ENCODE data around the gene PEX5L.

Gene PEX5L

GRCh38 chr3:179977356-179977755, 59.4 kb downstream of the PEX5L start:
- Histone ChIP-seq H3K27me3 (replicated peaks; ENCODE audit: control insufficient read depth, insufficient read depth, low read length, poor library complexity, severe bottlenecking) (no peaks in the 10 kb centered on the region), H3K9me3 (ENCODE audit: control insufficient read depth, low read length) (no peaks in the 10 kb centered on the region), H3K4me1 (ENCODE audit: control insufficient read depth, insufficient read depth, low read length, poor library complexity, severe bottlenecking) (no peaks in the 10 kb centered on the region), H3K27ac (ENCODE audit: insufficient read depth, low read length, poor library complexity, severe bottlenecking) (no peak overlapping the region), H3K36me3 (ENCODE audit: control insufficient read depth, insufficient read depth, low read length) (no peaks in the 10 kb centered on the region), H3K4me3 (ENCODE audit: insufficient read depth, low read depth, low read length, poor library complexity, severe bottlenecking) (no peak overlapping the region)
- no peak for DNase-seq

GRCh38 chr3:179973931-179974361, 62.8 kb downstream of the PEX5L start:
- Histone ChIP-seq H3K4me3 (ENCODE audit: insufficient read depth, low read depth, low read length, poor library complexity, severe bottlenecking) (no peak overlapping the region), H3K4me1 (ENCODE audit: control insufficient read depth, insufficient read depth, low read length, poor library complexity, severe bottlenecking) (no peaks in the 10 kb centered on the region), H3K9me3 (ENCODE audit: control insufficient read depth, low read length) (no peaks in the 10 kb centered on the region), H3K27ac (ENCODE audit: insufficient read depth, low read length, poor library complexity, severe bottlenecking) (no peak overlapping the region), H3K36me3 (ENCODE audit: control insufficient read depth, insufficient read depth, low read length) (no peaks in the 10 kb centered on the region), H3K27me3 (replicated peaks; ENCODE audit: control insufficient read depth, insufficient read depth, low read length, poor library complexity, severe bottlenecking) (no peaks in the 10 kb centered on the region)
- DNase-seq: no peak

GRCh38 chr3:179972881-179973423, 63.8 kb downstream of the PEX5L start:
- no peaks in the 10 kb centered on the region for H3K4me1 ChIP-seq (ENCODE audit: control insufficient read depth, insufficient read depth, low read length, poor library complexity, severe bottlenecking)
- no peaks in the 10 kb centered on the region for H3K9me3 ChIP-seq (ENCODE audit: control insufficient read depth, low read length)
- no peak overlapping the region for H3K27ac ChIP-seq (ENCODE audit: insufficient read depth, low read length, poor library complexity, severe bottlenecking)
- no peaks in the 10 kb centered on the region for H3K27me3 ChIP-seq (replicated peaks; ENCODE audit: control insufficient read depth, insufficient read depth, low read length, poor library complexity, severe bottlenecking)
- DNase-seq: no peak
- no peak overlapping the region for H3K4me3 ChIP-seq (ENCODE audit: insufficient read depth, low read depth, low read length, poor library complexity, severe bottlenecking)
- H3K36me3 ChIP-seq (ENCODE audit: control insufficient read depth, insufficient read depth, low read length): no peaks in the 10 kb centered on the region

GRCh38 chr3:179971280-179971679, 65.5 kb downstream of the PEX5L start:
- no peaks in the 10 kb centered on the region for H3K27me3 ChIP-seq (replicated peaks; ENCODE audit: control insufficient read depth, insufficient read depth, low read length, poor library complexity, severe bottlenecking)

GRCh38 chr3:179970746-179971145, 66.0 kb downstream of the PEX5L start:
- H3K27me3 ChIP-seq (replicated peaks; ENCODE audit: control insufficient read depth, insufficient read depth, low read length, poor library complexity, severe bottlenecking): no peaks in the 10 kb centered on the region
- no peak overlapping the region for H3K27ac ChIP-seq (ENCODE audit: insufficient read depth, low read length, poor library complexity, severe bottlenecking)
- H3K9me3 ChIP-seq (ENCODE audit: control insufficient read depth, low read length): no peaks in the 10 kb centered on the region
- H3K4me1 ChIP-seq (ENCODE audit: control insufficient read depth, insufficient read depth, low read length, poor library complexity, severe bottlenecking): no peaks in the 10 kb centered on the region
- H3K36me3 ChIP-seq (ENCODE audit: control insufficient read depth, insufficient read depth, low read length): no peaks in the 10 kb centered on the region
- no peak overlapping the region for H3K4me3 ChIP-seq (ENCODE audit: insufficient read depth, low read depth, low read length, poor library complexity, severe bottlenecking)
- no peak for DNase-seq

More at GRCh38 chr3:179971280-179971679, 65.5 kb downstream of the PEX5L start:
- H3K4me3 ChIP-seq (ENCODE audit: insufficient read depth, low read depth, low read length, poor library complexity, severe bottlenecking): no peak overlapping the region
- H3K36me3 ChIP-seq (ENCODE audit: control insufficient read depth, insufficient read depth, low read length): no peaks in the 10 kb centered on the region
- no peak for DNase-seq
- no peaks in the 10 kb centered on the region for H3K4me1 ChIP-seq (ENCODE audit: control insufficient read depth, insufficient read depth, low read length, poor library complexity, severe bottlenecking)
- H3K27ac ChIP-seq (ENCODE audit: insufficient read depth, low read length, poor library complexity, severe bottlenecking): no peak overlapping the region
- H3K9me3 ChIP-seq (ENCODE audit: control insufficient read depth, low read length): no peaks in the 10 kb centered on the region

DNA sequence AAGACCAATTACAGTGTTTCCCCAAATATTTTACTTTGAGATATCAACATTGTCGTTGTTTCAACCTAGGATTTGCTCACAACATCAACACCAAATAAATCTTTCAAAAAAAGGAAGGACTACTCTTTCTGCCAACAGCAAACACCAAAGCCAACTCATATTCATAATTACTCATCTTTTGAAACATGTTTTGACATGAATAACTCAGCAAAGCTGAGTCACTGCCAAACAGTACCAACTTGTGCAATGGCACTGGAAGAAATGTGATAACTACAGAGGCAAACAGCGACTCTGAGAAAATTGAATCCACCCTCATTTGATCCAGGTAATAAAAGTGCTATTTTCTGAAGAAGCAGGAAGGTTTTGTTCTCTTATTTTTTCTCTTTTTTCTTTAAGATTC, 67.2 kb downstream of the PEX5L start:
- H3K36me3 ChIP-seq (ENCODE audit: control insufficient read depth, insufficient read depth, low read length): no peaks in the 10 kb centered on the region
- no peak overlapping the region for H3K4me3 ChIP-seq (ENCODE audit: insufficient read depth, low read depth, low read length, poor library complexity, severe bottlenecking)
- no peaks in the 10 kb centered on the region for H3K27me3 ChIP-seq (replicated peaks; ENCODE audit: control insufficient read depth, insufficient read depth, low read length, poor library complexity, severe bottlenecking)
- H3K27ac ChIP-seq (ENCODE audit: insufficient read depth, low read length, poor library complexity, severe bottlenecking): no peak overlapping the region
- no peak for DNase-seq
- no peaks in the 10 kb centered on the region for H3K9me3 ChIP-seq (ENCODE audit: control insufficient read depth, low read length)
- no peaks in the 10 kb centered on the region for H3K4me1 ChIP-seq (ENCODE audit: control insufficient read depth, insufficient read depth, low read length, poor library complexity, severe bottlenecking)

GRCh38 chr3:179967622-179968021, 69.1 kb downstream of the PEX5L start:
- no peak for DNase-seq
- Histone ChIP-seq H3K9me3 (ENCODE audit: control insufficient read depth, low read length) (no peaks in the 10 kb centered on the region), H3K36me3 (ENCODE audit: control insufficient read depth, insufficient read depth, low read length) (no peaks in the 10 kb centered on the region), H3K27me3 (replicated peaks; ENCODE audit: control insufficient read depth, insufficient read depth, low read length, poor library complexity, severe bottlenecking) (no peaks in the 10 kb centered on the region), H3K4me1 (ENCODE audit: control insufficient read depth, insufficient read depth, low read length, poor library complexity, severe bottlenecking) (no peaks in the 10 kb centered on the region), H3K27ac (ENCODE audit: insufficient read depth, low read length, poor library complexity, severe bottlenecking) (no peak overlapping the region), H3K4me3 (ENCODE audit: insufficient read depth, low read depth, low read length, poor library complexity, severe bottlenecking) (no peak overlapping the region)

DNA sequence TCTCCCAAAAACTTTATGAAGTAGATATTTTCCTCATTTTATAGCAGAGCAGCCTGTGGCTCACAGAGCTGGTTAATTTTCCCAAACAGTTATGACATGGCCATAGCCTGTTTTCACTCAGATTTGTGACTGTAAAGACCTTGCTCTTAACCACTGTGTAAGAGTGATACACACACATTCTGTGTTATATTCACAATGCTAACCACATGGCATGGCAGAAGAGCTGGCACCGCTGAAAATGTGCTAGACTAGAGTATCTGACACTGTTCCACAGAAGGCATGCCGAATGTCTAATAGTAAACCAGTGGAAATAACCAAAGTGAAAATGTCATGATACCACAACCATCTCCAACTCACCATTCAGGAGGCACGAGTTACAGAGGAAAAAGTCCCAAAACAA, 71.8 kb downstream of the PEX5L start:
- Histone ChIP-seq H3K27me3 (replicated peaks; ENCODE audit: control insufficient read depth, insufficient read depth, low read length, poor library complexity, severe bottlenecking) (no peaks in the 10 kb centered on the region), H3K4me3 (ENCODE audit: insufficient read depth, low read depth, low read length, poor library complexity, severe bottlenecking) (no peak overlapping the region), H3K27ac (ENCODE audit: insufficient read depth, low read length, poor library complexity, severe bottlenecking) (no peak overlapping the region), H3K36me3 (ENCODE audit: control insufficient read depth, insufficient read depth, low read length) (no peaks in the 10 kb centered on the region), H3K9me3 (ENCODE audit: control insufficient read depth, low read length) (no peaks in the 10 kb centered on the region), H3K4me1 (ENCODE audit: control insufficient read depth, insufficient read depth, low read length, poor library complexity, severe bottlenecking) (no peaks in the 10 kb centered on the region)
- no peak for DNase-seq

DNA sequence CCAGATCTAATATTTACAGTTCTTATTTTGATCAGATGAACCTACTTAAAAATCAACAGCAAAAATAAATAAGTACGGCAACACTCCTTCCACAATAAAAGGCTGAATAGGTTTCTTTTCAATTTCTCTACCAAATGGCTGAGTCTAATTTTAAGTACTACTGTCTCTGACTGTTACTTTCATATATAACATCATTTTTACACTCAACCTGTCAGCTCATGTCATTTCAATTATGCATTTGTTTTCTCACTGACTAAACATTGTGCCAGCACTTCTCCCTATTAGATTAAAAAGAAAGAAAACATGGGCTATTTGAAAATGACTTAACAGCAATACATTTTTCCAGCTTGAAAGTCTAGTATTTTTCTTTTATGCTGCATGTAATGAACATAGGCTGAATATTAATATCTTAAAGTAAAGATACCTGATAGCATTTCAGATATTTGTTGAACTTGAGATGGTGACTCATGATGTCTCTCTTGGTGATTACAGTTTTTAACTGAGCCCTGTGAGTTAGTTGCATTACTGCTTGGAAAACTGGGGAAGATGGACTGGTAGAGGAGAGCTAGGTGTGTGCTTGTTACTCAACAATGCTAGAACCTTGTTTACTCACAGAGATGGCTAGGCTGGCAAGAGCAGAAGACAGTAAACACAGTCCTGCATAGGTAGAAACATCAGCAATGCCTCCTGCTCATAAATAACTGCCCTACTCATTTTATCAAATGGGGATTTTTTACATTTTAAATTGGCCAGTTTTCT, 73.9 kb downstream of the PEX5L start:
- no peak overlapping the region for H3K4me3 ChIP-seq (ENCODE audit: insufficient read depth, low read depth, low read length, poor library complexity, severe bottlenecking)
- DNase-seq: no peak
- H3K9me3 ChIP-seq (ENCODE audit: control insufficient read depth, low read length): no peaks in the 10 kb centered on the region
- H3K36me3 ChIP-seq (ENCODE audit: control insufficient read depth, insufficient read depth, low read length): no peaks in the 10 kb centered on the region
- no peaks in the 10 kb centered on the region for H3K4me1 ChIP-seq (ENCODE audit: control insufficient read depth, insufficient read depth, low read length, poor library complexity, severe bottlenecking)
- no peak overlapping the region for H3K27ac ChIP-seq (ENCODE audit: insufficient read depth, low read length, poor library complexity, severe bottlenecking)
- H3K27me3 ChIP-seq (replicated peaks; ENCODE audit: control insufficient read depth, insufficient read depth, low read length, poor library complexity, severe bottlenecking): no peaks in the 10 kb centered on the region

- Histone ChIP-seq H3K4me1 (ENCODE audit: control insufficient read depth, insufficient read depth, low read length, poor library complexity, severe bottlenecking) (no peaks in the 10 kb centered on the region), H3K9me3 (ENCODE audit: control insufficient read depth, low read length) (no peaks in the 10 kb centered on the region), H3K4me3 (ENCODE audit: insufficient read depth, low read depth, low read length, poor library complexity, severe bottlenecking) (no peak overlapping the region), H3K36me3 (ENCODE audit: control insufficient read depth, insufficient read depth, low read length) (no peaks in the 10 kb centered on the region), H3K27ac (ENCODE audit: insufficient read depth, low read length, poor library complexity, severe bottlenecking) (no peak overlapping the region), H3K27me3 (replicated peaks; ENCODE audit: control insufficient read depth, insufficient read depth, low read length, poor library complexity, severe bottlenecking) (no peaks in the 10 kb centered on the region)
- no peak for DNase-seq
These were observed 75.0 kb downstream of the PEX5L start for GRCh38 chr3:179961703-179962078.

Measured in effector memory CD4-positive, alpha-beta T cell (primary cell).